Gastroesophageal sphincter (tissue), 3 donors: ENCODE measurements around the gene NTN3.

Source experiments
- CTCF ChIP-seq, 4 experiments: fragments of 200-600 bp in 2 of 4; fragments of 450-650 bp in 2 of 4; sonication (generic) in 1 of 4; IDR thresholded peaks; one replicate each; pipeline ENCODE4 v1.5.1; 2017 to 2019; ENCODE audit warnings: antibody characterized with exemption in 4 of 4, mild to moderate bottlenecking in 2 of 4, moderate library complexity in 2 of 4
- EP300 ChIP-seq: sonication (generic); formaldehyde crosslinking; IDR thresholded peaks from one replicate; pipeline ENCODE4 v1.6.1; 2017; ENCODE audit warnings: antibody characterized with exemption, mild to moderate bottlenecking
- POLR2A ChIP-seq, 2 donors: fragments of 450-650 bp; IDR thresholded peaks; one replicate each; pipeline ENCODE4 v1.6.1; 2017; ENCODE audit warnings: antibody characterized with exemption in 2 of 2, mild to moderate bottlenecking in 2 of 2, moderate library complexity in 1 of 2
- POLR2AphosphoS5 ChIP-seq: sonication (generic); formaldehyde crosslinking; IDR thresholded peaks from one replicate; pipeline ENCODE4 v1.6.1; 2017; ENCODE audit warnings: antibody characterized with exemption

DNA sequence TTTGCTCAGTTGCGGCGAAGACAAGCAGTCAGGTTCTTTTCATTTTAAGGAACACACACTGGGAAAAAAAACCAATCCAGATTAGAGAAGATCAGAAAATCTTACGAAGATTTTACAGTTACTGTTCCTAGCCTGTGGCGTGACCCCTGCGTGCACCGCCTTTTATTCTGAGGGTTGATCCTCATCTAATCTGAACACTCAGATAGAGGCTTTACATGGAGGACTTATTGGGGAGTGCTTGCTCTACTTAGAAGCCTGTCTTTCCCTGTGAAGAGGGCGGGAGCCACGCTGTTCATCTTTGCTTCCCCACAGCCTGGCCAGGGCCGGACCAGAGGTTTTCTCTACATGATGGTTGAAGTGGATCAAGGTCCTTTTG, 5.2 kb downstream of the NTN3 start:
- no peak for TF ChIP-seq EP300
- no peak for TF ChIP-seq CTCF (IDR thresholded peaks at IDR 0.05)
- TF ChIP-seq POLR2A (IDR thresholded peaks at IDR 0.05): no peak
- TF ChIP-seq POLR2AphosphoS5: no peak
